Brain microvascular endothelial cell (primary cell): ENCODE measurements around the gene CNNM4.
A peak's percentile ranks its signal among the peaks of the same experiment; 100 is the strongest.

ENCODE experiments used
- DNase-seq: peaks from one replicate; pipeline ENCODE4 v3.0.0-alpha.2; 2020
- H3K27ac ChIP-seq: fragments of 250-450 bp; sonication (Bioruptor Pico); 2 replicates; pipeline ENCODE4 v1.5.1; 2020; ENCODE audit warnings: mild to moderate bottlenecking, moderate library complexity
- H3K27me3 ChIP-seq: fragments of 250-450 bp; sonication (Bioruptor Pico); replicated peaks from 2 replicates; pipeline ENCODE4 v1.5.1; 2020; ENCODE audit warnings: mild to moderate bottlenecking
- H3K36me3 ChIP-seq: fragments of 250-450 bp; sonication (Bioruptor Pico); replicated peaks from 2 replicates; pipeline ENCODE4 v1.5.1; 2020; ENCODE audit warnings: mild to moderate bottlenecking
- H3K4me3 ChIP-seq: 2 replicates; pipeline ENCODE4 v1.5.1; 2011; ENCODE audit warnings: low read depth, mild to moderate bottlenecking, control low read depth, low read length, moderate library complexity
- in situ Hi-C: cut with HindIII; loops from 2 replicates; pipeline ENCODE4 v1.10.0; 2017; ENCODE audit warnings: low sequenced_read_pairs, low pct_ligation_motif_present
- TF ChIP-seq, protein P1 (sequence below): IDR thresholded peaks from 2 replicates; pipeline ENCODE4 v1.5.1; 2011; ENCODE audit warnings: low read depth, mild to moderate bottlenecking, moderate library complexity, low read length, control low read depth, inconsistent platforms; ENCODE audit errors: missing control alignments

The CNNM4 gene

GRCh38 chr2:96832754-96833507, 72.2 kb downstream of the CNNM4 start:
- no peaks in the 10 kb centered on the region for H3K36me3 ChIP-seq
- peak; percentile 70 for DNase-seq
- no peak overlapping the region for H3K4me3 ChIP-seq
- in situ Hi-C loops: no loop called here
- no peaks in the 10 kb centered on the region for H3K27me3 ChIP-seq
- TF ChIP-seq, protein P1, sequence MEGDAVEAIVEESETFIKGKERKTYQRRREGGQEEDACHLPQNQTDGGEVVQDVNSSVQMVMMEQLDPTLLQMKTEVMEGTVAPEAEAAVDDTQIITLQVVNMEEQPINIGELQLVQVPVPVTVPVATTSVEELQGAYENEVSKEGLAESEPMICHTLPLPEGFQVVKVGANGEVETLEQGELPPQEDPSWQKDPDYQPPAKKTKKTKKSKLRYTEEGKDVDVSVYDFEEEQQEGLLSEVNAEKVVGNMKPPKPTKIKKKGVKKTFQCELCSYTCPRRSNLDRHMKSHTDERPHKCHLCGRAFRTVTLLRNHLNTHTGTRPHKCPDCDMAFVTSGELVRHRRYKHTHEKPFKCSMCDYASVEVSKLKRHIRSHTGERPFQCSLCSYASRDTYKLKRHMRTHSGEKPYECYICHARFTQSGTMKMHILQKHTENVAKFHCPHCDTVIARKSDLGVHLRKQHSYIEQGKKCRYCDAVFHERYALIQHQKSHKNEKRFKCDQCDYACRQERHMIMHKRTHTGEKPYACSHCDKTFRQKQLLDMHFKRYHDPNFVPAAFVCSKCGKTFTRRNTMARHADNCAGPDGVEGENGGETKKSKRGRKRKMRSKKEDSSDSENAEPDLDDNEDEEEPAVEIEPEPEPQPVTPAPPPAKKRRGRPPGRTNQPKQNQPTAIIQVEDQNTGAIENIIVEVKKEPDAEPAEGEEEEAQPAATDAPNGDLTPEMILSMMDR: no peak
- H3K27ac ChIP-seq: no peak overlapping the region

GRCh38 chr2:96835830-96836229, 75.1 kb downstream of the CNNM4 start:
- no peak overlapping the region for H3K4me3 ChIP-seq
- H3K36me3 ChIP-seq: no peaks in the 10 kb centered on the region
- in situ Hi-C loops: no loop called here

GRCh38 chr2:96837575-96837974, 76.9 kb downstream of the CNNM4 start:
- no peak overlapping the region for H3K4me3 ChIP-seq
- no peaks in the 10 kb centered on the region for H3K27me3 ChIP-seq
- no peak overlapping the region for H3K27ac ChIP-seq
- in situ Hi-C loops: no loop called here
- no peak for DNase-seq
- no peaks in the 10 kb centered on the region for H3K36me3 ChIP-seq
- TF ChIP-seq, protein P1: no peak

More at GRCh38 chr2:96835830-96836229, 75.1 kb downstream of the CNNM4 start:
- no peak for DNase-seq
- H3K27me3 ChIP-seq: no peaks in the 10 kb centered on the region
- TF ChIP-seq, protein P1: no peak
- no peak overlapping the region for H3K27ac ChIP-seq

- TF ChIP-seq, protein P1: no peak
- H3K36me3 ChIP-seq: no peaks in the 10 kb centered on the region
- in situ Hi-C loops: no loop called here
- no peak for DNase-seq
- no peaks in the 10 kb centered on the region for H3K27me3 ChIP-seq
- no peak overlapping the region for H3K4me3 ChIP-seq
- H3K27ac ChIP-seq: no peak overlapping the region
Observed at GRCh38 chr2:96838345-96839292, 77.9 kb downstream of the CNNM4 start.

DNA sequence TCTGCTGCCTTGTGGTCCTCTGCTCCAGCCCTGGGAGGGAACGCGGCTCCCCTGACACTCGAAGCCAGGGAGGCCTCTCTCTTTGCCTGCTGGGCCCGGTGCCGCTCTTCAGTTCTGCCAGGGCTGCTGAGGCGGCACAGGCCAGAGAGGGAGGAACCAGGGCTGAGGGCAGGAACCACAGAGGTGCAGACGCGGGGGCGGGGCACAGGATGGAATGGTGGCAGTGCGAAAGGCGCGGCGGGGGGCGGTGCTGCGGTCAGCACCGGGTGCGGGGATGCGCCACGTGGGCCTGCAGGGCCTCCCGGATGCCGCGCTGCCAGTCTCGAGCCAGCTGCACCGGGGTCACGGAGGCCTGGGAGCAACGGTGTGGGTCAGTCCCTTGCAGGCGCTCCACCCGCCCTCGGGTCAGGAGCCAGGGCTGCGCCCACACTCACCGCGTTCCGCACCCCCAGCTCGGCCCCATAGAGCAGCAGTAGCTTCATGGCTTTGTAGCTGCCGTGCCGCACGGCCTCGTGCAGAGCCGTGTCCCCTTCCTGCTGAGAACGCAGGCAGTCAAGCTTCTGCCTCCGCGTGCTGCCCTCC, 78.7 kb downstream of the CNNM4 start:
- H3K27me3 ChIP-seq: no peaks in the 10 kb centered on the region

More for the DNA sequence above, 78.7 kb downstream of the CNNM4 start:
- in situ Hi-C loops: no loop called here
- H3K4me3 ChIP-seq: no peak overlapping the region
- no peak for DNase-seq
- no peaks in the 10 kb centered on the region for H3K36me3 ChIP-seq
- no peak overlapping the region for H3K27ac ChIP-seq
- TF ChIP-seq, protein P1: no peak
